ENCODE data around the gene LMF1. TPM values are rescaled to one million over a fixed set of nuclear protein-coding genes. Genes with fewer than 3 reads are reported as not detected.

LMF1 gene
- total RNA-seq, 6 experiments from 2014 or later: 10.9 to 20.0 (median 13.8) TPM

DNA sequence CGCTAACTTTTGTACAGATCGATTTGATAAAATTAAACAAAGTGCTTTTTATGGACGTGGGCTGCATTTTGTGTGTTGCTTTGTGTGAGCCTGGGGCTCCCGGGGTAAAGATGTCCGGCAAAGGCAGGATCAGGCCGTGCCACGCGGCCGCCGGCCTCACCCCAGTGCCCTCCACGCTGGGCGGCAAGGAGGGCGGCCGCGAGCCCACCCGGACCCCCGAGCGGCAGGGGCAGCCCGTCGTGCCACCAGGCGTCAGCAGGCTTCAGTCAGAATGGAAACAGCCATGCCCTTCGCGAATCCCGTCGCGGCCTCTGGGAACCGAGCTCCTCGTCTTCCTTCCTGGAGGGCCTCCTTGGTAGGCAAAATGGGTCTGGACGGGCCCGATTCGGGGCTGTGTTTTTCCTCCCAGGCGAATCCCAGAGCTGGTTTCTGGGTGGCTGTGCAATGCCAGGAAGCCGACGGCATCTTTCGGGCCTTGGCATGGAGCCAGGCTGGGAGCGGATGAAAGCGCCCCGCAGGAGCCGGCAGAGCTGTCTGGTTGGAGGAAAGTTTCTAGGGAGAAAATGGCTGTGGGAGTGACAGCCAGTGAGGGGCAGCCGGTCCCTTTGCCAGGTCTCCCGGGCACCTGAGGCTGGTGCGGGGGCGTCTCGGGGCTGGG, 16.3 kb upstream of the LMF1 start:
- no peaks in the 10 kb centered on the region for H3K36me3 ChIP-seq
- H3K27ac ChIP-seq: no peak overlapping the region
- intact Hi-C loops (cut with DNase I): no loop called here
- 67% methylated on average over 10 of the region's 44 CpGs for WGBS (ENCODE audit: insufficient coverage, low coverage, low lambda C conversion rate, missing lambda C conversion rate)
- peaks cover 0 to 7% of the 10 kb centered on the region in 2 donors for H3K27me3 ChIP-seq
- no peak overlapping the region for H3K4me3 ChIP-seq
- no peak for ATAC-seq
- no peaks in the 10 kb centered on the region for H3K9me3 ChIP-seq
- TF ChIP-seq POLR2A (IDR thresholded peaks at IDR 0.05): no peak
- no peak for TF ChIP-seq CTCF (IDR thresholded peaks at IDR 0.05)
- H3K4me1 ChIP-seq: peaks cover 0 to 2% (median 0%) of the 10 kb centered on the region in 4 donors
- no peak for DNase-seq

- Histone ChIP-seq H3K36me3 (no peaks in the 10 kb centered on the region), H3K4me1 (peaks cover 0 to 4% (median 0%) of the 10 kb centered on the region in 4 donors), H3K27me3 (peaks cover 0 to 8% of the 10 kb centered on the region in 2 donors), H3K27ac (no peak overlapping the region), H3K4me3 (no peak overlapping the region), H3K9me3 (no peaks in the 10 kb centered on the region)
- TF ChIP-seq POLR2A (IDR thresholded peaks at IDR 0.05) (no peak), CTCF (IDR thresholded peaks at IDR 0.05) (no peak)
- WGBS (ENCODE audit: insufficient coverage, low coverage, low lambda C conversion rate, missing lambda C conversion rate): 49% methylated on average over 4 of the region's 8 CpGs
- DNase-seq (no peak), ATAC-seq (no peak)
- intact Hi-C loops (cut with DNase I): no loop called here
Measured at GRCh38 chr16:986411-986810, 15.6 kb upstream of the LMF1 start.

GRCh38 chr16:985646-986400, 15.0 kb upstream of the LMF1 start:
- Histone ChIP-seq H3K27ac (no peak overlapping the region), H3K36me3 (no peaks in the 10 kb centered on the region), H3K4me1 (peaks cover 0 to 6% (median 0%) of the 10 kb centered on the region in 4 donors), H3K9me3 (no peaks in the 10 kb centered on the region), H3K27me3 (peaks cover 0 to 8% of the 10 kb centered on the region in 2 donors), H3K4me3 (no peak overlapping the region)
- intact Hi-C loops (cut with DNase I): no loop called here
- no peak for ATAC-seq
- DNase-seq: no peak
- WGBS (ENCODE audit: insufficient coverage, low coverage, low lambda C conversion rate, missing lambda C conversion rate): 81% methylated on average over 10 of the region's 32 CpGs
- no peak for TF ChIP-seq POLR2A (IDR thresholded peaks at IDR 0.05)

DNA sequence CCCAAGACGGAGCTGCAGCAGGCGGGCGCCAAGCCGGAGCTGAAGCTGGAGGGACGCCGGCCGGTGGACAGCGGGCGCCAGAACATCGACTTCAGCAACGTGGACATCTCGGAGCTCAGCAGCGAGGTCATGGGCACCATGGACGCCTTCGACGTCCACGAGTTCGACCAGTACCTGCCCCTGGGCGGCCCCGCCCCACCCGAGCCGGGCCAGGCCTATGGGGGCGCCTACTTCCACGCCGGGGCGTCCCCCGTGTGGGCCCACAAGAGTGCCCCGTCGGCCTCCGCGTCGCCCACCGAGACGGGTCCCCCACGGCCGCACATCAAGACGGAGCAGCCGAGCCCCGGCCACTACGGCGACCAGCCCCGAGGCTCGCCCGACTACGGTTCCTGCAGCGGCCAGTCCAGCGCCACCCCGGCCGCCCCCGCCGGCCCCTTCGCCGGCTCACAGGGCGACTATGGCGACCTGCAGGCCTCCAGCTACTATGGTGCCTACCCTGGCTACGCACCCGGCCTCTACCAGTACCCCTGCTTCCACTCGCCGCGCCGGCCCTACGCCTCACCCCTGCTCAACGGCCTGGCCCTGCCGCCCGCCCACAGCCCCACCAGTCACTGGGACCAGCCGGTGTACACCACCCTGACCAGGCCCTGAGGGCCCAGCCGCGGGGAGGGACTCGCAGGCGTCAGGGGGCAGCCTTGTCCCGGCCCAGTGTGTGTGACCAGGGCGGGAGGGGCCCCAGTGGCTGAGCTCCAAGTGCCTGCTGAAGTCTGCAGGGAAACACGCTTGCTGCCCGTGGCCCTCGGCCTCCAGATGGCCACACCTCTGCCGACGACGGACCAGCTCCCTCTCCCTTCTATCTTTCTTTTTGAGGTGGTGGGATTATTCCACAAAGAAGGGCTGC, 14.2 kb upstream of the LMF1 start:
- no peak for DNase-seq
- WGBS (ENCODE audit: insufficient coverage, low coverage, low lambda C conversion rate, missing lambda C conversion rate): 93% methylated on average over 14 of the region's 78 CpGs
- no peak overlapping the region for H3K4me3 ChIP-seq
- no peak overlapping the region for H3K27ac ChIP-seq
- TF ChIP-seq POLR2A (IDR thresholded peaks at IDR 0.05): no peak
- TF ChIP-seq CTCF (IDR thresholded peaks at IDR 0.05): no peak
- no peaks in the 10 kb centered on the region for H3K36me3 ChIP-seq
- no peaks in the 10 kb centered on the region for H3K9me3 ChIP-seq
- H3K4me1 ChIP-seq: peaks cover 0 to 11% (median 0%) of the 10 kb centered on the region in 4 donors
- ATAC-seq: no peak
- intact Hi-C loops (cut with DNase I): no loop called here
- H3K27me3 ChIP-seq: peaks cover 0 to 12% of the 10 kb centered on the region in 2 donors
